ENCODE results near the gene LPIN1.

DNA sequence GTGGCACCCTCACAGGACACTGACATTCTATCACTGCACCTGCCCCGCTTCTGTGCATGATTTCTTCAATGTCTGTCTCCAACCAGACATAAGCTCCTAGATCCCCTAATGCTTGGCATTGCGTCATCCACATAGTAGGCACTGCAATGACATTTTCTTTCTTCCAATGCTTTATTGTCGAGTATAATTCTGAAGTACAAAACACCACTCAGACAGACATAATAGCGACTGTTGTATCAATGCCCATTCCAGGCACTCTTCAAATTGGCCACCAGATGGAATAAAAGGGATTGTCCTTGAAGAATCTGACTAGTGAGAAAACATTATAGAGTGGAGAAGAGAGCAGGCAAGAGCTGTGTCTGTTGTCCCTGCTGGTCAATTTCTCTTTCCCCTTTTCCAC is 89.0 kb downstream of the LPIN1 start:
- no peak for TF ChIP-seq CTCF (IDR thresholded peaks at IDR 0.05)
- no peak for TF ChIP-seq EZH2 (IDR thresholded peaks at IDR 0.05; ENCODE audit: borderline replicate concordance, insufficient read depth, low read depth, low read length, poor library complexity, severe bottlenecking)

All from B cell (primary cell).